Neuronal stem cell (in vitro differentiated cells): ENCODE measurements around the gene SP3.

ENCODE experiments used
- DNase-seq: peaks from one replicate; pipeline ENCODE4 v3.0.0-alpha.2; 2013; ENCODE audit warnings: low spot score
- H2AFZ ChIP-seq: one replicate; pipeline ENCODE4 v1.6.1; 2013; ENCODE audit warnings: mild to moderate bottlenecking, low read length, inconsistent platforms
- H2AK5ac ChIP-seq: 2 replicates; pipeline ENCODE4 v1.6.1; 2013; ENCODE audit warnings: low read depth, mild to moderate bottlenecking, inconsistent platforms, low read length, moderate library complexity, mixed read lengths
- H2BK120ac ChIP-seq: 2 replicates; pipeline ENCODE4 v1.6.1; 2013; ENCODE audit warnings: low read depth, mild to moderate bottlenecking, inconsistent platforms, low read length, moderate library complexity, mixed read lengths
- H2BK12ac ChIP-seq: one replicate; pipeline ENCODE4 v1.6.1; 2013; ENCODE audit warnings: low read length, inconsistent platforms
- H2BK15ac ChIP-seq: 2 replicates; pipeline ENCODE4 v1.6.1; 2013; ENCODE audit warnings: mild to moderate bottlenecking, low read length, inconsistent platforms, mixed read lengths
- H2BK5ac ChIP-seq: one replicate; pipeline ENCODE4 v1.6.1; 2013; ENCODE audit warnings: inconsistent platforms, mild to moderate bottlenecking, low read length, moderate library complexity
- H3K14ac ChIP-seq: one replicate; pipeline ENCODE4 v1.6.1; 2013; ENCODE audit warnings: low read length, inconsistent platforms
- H3K18ac ChIP-seq: 2 replicates; pipeline ENCODE4 v1.6.1; 2013; ENCODE audit warnings: low read length, inconsistent platforms
- H3K23ac ChIP-seq: 2 replicates; pipeline ENCODE4 v1.6.1; 2013; ENCODE audit warnings: low read depth, mild to moderate bottlenecking, mixed read lengths, low read length, inconsistent platforms; ENCODE audit not compliant: poor library complexity
- H3K27ac ChIP-seq: replicated peaks from 3 replicates; pipeline ENCODE4 v1.5.1; 2013; ENCODE audit warnings: low read length, inconsistent platforms
- H3K27me3 ChIP-seq, 3 experiments: 2 replicates each; pipeline ENCODE4 v1.6.1; 2013; ENCODE audit warnings: low read length in 3 of 3, mild to moderate bottlenecking in 2 of 3, inconsistent platforms in 1 of 3, low read depth in 1 of 3, mixed read lengths in 1 of 3, moderate library complexity in 1 of 3; ENCODE audit not compliant: control insufficient read depth in 3 of 3, insufficient read depth in 3 of 3
- H3K36me3 ChIP-seq, 2 donors: replicated peaks in 1 of 2; 2 replicates each; pipeline ENCODE4 v1.6.1; 2013; ENCODE audit warnings: low read length in 2 of 2; ENCODE audit not compliant: control insufficient read depth in 2 of 2, insufficient read depth in 2 of 2
- H3K4ac ChIP-seq: 2 replicates; pipeline ENCODE4 v1.6.1; 2013; ENCODE audit warnings: inconsistent platforms, mild to moderate bottlenecking, low read length, moderate library complexity
- H3K4me1 ChIP-seq, 2 donors: 1 replicate in 1 of 2; 2 replicates in 1 of 2; pipeline ENCODE4 v1.6.1; 2013; ENCODE audit warnings: low read length in 2 of 2, low read depth in 1 of 2; ENCODE audit not compliant: control insufficient read depth in 2 of 2, insufficient read depth in 1 of 2
- H3K4me2 ChIP-seq: one replicate; pipeline ENCODE4 v1.6.1; 2013; ENCODE audit warnings: mild to moderate bottlenecking, low read length, inconsistent platforms; ENCODE audit not compliant: insufficient read depth, poor library complexity, severe bottlenecking
- H3K4me3 ChIP-seq, 2 donors: 2 replicates each; pipeline ENCODE4 v1.5.1; 2013; ENCODE audit warnings: low read length in 2 of 2, mild to moderate bottlenecking in 2 of 2, inconsistent platforms in 1 of 2, moderate library complexity in 1 of 2
- H3K79me1 ChIP-seq: one replicate; pipeline ENCODE4 v1.6.1; 2013; ENCODE audit warnings: low read depth, mild to moderate bottlenecking, inconsistent platforms, low read length, moderate library complexity
- H3K9ac ChIP-seq: one replicate; pipeline ENCODE4 v1.6.1; 2013; ENCODE audit warnings: mild to moderate bottlenecking, low read depth, low read length, inconsistent platforms; ENCODE audit not compliant: poor library complexity
- H3K9me3 ChIP-seq, 2 donors: replicated peaks in 1 of 2; 2 replicates each; pipeline versions ENCODE3 to v1.6.1; 2013; ENCODE audit warnings: low read length in 2 of 2, mild to moderate bottlenecking in 2 of 2, inconsistent platforms in 1 of 2, low read depth in 1 of 2, mixed read lengths in 1 of 2, moderate library complexity in 1 of 2; ENCODE audit not compliant: control insufficient read depth in 2 of 2, insufficient read depth in 1 of 2
- H4K8ac ChIP-seq: one replicate; pipeline ENCODE4 v1.6.1; 2013; ENCODE audit warnings: low read depth, mild to moderate bottlenecking, inconsistent platforms, low read length, moderate library complexity
- H4K91ac ChIP-seq: one replicate; pipeline ENCODE4 v1.6.1; 2013; ENCODE audit warnings: low read length, low read depth, mild to moderate bottlenecking, inconsistent platforms; ENCODE audit not compliant: poor library complexity
- WGBS, 2 donors: extraction: QIAGEN DNeasy Blood & Tissue Kit; methylation state at CpG; one replicate each; pipeline ENCODE4 v1.1.7; 2013; ENCODE audit warnings: missing lambda C conversion rate in 2 of 2, mixed read lengths in 1 of 2; ENCODE audit not compliant: insufficient read length in 2 of 2, insufficient replicate concordance in 1 of 2; ENCODE audit errors: extremely low coverage in 2 of 2; 5-methylcytosine and 5-hydroxymethylcytosine counted together

The SP3 gene

GRCh38 chr2:173858291-173858731 is 106.9 kb downstream of the SP3 start:
- no peak overlapping the region for H4K91ac ChIP-seq
- no peak for DNase-seq
- H2BK5ac ChIP-seq: no peak overlapping the region
- WGBS, 2 donors: no CpG with 5 or more reads among the region's 10 CpGs
- H3K4me3 ChIP-seq: peak overlapping the region in 1 of 2 donors; percentile 42
- H2AK5ac ChIP-seq: no peak overlapping the region
- no peak overlapping the region for H3K9ac ChIP-seq
- H3K4ac ChIP-seq: no peak overlapping the region
- peak overlapping the region; percentile 52 for H3K18ac ChIP-seq
- no peaks in the 10 kb centered on the region for H3K36me3 ChIP-seq
- peak overlapping the region; percentile 20 for H2AFZ ChIP-seq
- no peak overlapping the region for H3K14ac ChIP-seq
- H2BK120ac ChIP-seq: no peak overlapping the region
- H2BK12ac ChIP-seq: no peak overlapping the region
- H3K4me1 ChIP-seq: no peaks in the 10 kb centered on the region
- H4K8ac ChIP-seq: no peak overlapping the region
- H3K79me1 ChIP-seq: no peaks in the 10 kb centered on the region
- H3K9me3 ChIP-seq: no peaks in the 10 kb centered on the region
- H3K27me3 ChIP-seq: no peaks in the 10 kb centered on the region
- H3K27ac ChIP-seq: no peak overlapping the region
- H2BK15ac ChIP-seq: no peak overlapping the region
- H3K4me2 ChIP-seq: no peak overlapping the region
- no peak overlapping the region for H3K23ac ChIP-seq
